HL-60 (cell line): ENCODE results near the gene MGAT4A.

Experiments used
- CTCF ChIP-seq: IDR thresholded peaks from one replicate; pipeline ENCODE4 v1.5.1; 2011; ENCODE audit warnings: low read length, control low read depth, inconsistent platforms; ENCODE audit not compliant: insufficient read depth
- GABPA ChIP-seq: IDR thresholded peaks from 2 replicates; pipeline ENCODE4 v1.6.1; 2012; ENCODE audit warnings: low read depth
- POLR2AphosphoS5 ChIP-seq: IDR thresholded peaks from 2 replicates; pipeline ENCODE4 v1.6.1; 2012; ENCODE audit warnings: low read depth
- REST ChIP-seq: IDR thresholded peaks from 2 replicates; pipeline ENCODE4 v1.6.1; 2012; ENCODE audit warnings: low read depth; ENCODE audit not compliant: insufficient replicate concordance
- SPI1 ChIP-seq: IDR thresholded peaks from 2 replicates; pipeline ENCODE4 v1.6.1; 2012; ENCODE audit warnings: low read depth, mild to moderate bottlenecking, borderline replicate concordance

- TF ChIP-seq CTCF (no peak), POLR2AphosphoS5 (no peak), REST (no peak), SPI1 (peak; percentile 9; the same call in 1 of the 2 replicates), GABPA (no peak)
Observed at GRCh38 chr2:98759827-98760625, 29.1 kb upstream of the MGAT4A start.
